ENCODE results near the gene NT5DC1.

- no peak for TF ChIP-seq CTCF (IDR thresholded peaks at IDR 0.05; ENCODE audit: low read length)
- no peak for TF ChIP-seq EZH2 (optimal IDR thresholded peaks at IDR 0.05; ENCODE audit: low read depth, low read length)
These were observed 105.7 kb downstream of the NT5DC1 start for GRCh38 chr6:116206231-116206903.
